K562 (cell line): ENCODE results near the gene SETD4. TPM values are rescaled to one million over a fixed set of nuclear protein-coding genes. Genes with fewer than 3 reads are reported as not detected.

Source experiments
- ARID2 ChIP-seq: fragments of 450-650 bp; IDR thresholded peaks from 2 replicates; pipeline ENCODE4 v1.6.1; 2017; ENCODE audit warnings: antibody characterized with exemption, mild to moderate bottlenecking
- ATF7 ChIP-seq: fragments of 450-650 bp; IDR thresholded peaks from 2 replicates; pipeline ENCODE4 v1.7.1; 2014; ENCODE audit warnings: mild to moderate bottlenecking, moderate library complexity
- CREBBP ChIP-seq: IDR thresholded peaks from one replicate; pipeline ENCODE4 v1.6.1; 2012; ENCODE audit warnings: low read depth, mild to moderate bottlenecking, control low read depth, inconsistent platforms, low read length
- ETS1 ChIP-seq: conservative IDR thresholded peaks from 2 replicates; pipeline ENCODE4 v1.6.1; 2011; ENCODE audit warnings: low read depth, mild to moderate bottlenecking, low read length; ENCODE audit not compliant: control insufficient read depth
- GMEB1 ChIP-seq: fragments of 250-450 bp; sonication (Bioruptor Pico); IDR thresholded peaks from 2 replicates; pipeline ENCODE4 v1.4.0; 2020; ENCODE audit warnings: mild to moderate bottlenecking
- HEY1 ChIP-seq: fragments of 250-450 bp; sonication (Bioruptor Pico); IDR thresholded peaks from 2 replicates; pipeline ENCODE4 v1.5.0; 2020; ENCODE audit warnings: mild to moderate bottlenecking, moderate library complexity, borderline replicate concordance
- HMGXB4 ChIP-seq: sonication (generic); formaldehyde crosslinking; IDR thresholded peaks from 2 replicates; pipeline ENCODE4 v1.8.1; 2023; ENCODE audit warnings: mild to moderate bottlenecking, missing genetic modification reagents
- HNRNPL ChIP-seq: fragments of 200-400 bp; formaldehyde crosslinking; IDR thresholded peaks from 2 replicates; pipeline ENCODE4 v1.6.1; 2017; ENCODE audit warnings: low read depth, mild to moderate bottlenecking, low read length
- KLF6 ChIP-seq: fragments of 250-450 bp; sonication (Bioruptor Pico); IDR thresholded peaks from 2 replicates; pipeline ENCODE4 v1.4.0; 2020; ENCODE audit warnings: mild to moderate bottlenecking, moderate library complexity, borderline replicate concordance
- L3MBTL2 ChIP-seq: fragments of 450-650 bp; IDR thresholded peaks from 2 replicates; pipeline ENCODE4 v1.6.1; 2016; ENCODE audit warnings: mild to moderate bottlenecking, moderate library complexity
- RB1 ChIP-seq: fragments of 450-650 bp; IDR thresholded peaks from 2 replicates; pipeline ENCODE4 v1.6.1; 2017; ENCODE audit warnings: low read depth, mild to moderate bottlenecking
- SNRNP70 ChIP-seq: fragments of 200-400 bp; formaldehyde crosslinking; optimal IDR thresholded peaks from 2 replicates; pipeline ENCODE3; 2017; ENCODE audit warnings: low read depth, low read length
- SRF ChIP-seq, 2 experiments: fragments of 250-450, 450-650 bp in 1 of 2; sonication (Bioruptor Pico) in 1 of 2; sonication (generic) in 1 of 2; formaldehyde crosslinking; IDR thresholded peaks; 2 replicates each; pipeline versions ENCODE4 v1.5.0 to v1.5.1; 2020 to 2022; ENCODE audit warnings: mild to moderate bottlenecking in 1 of 2, missing genetic modification reagents in 1 of 2
- XRCC5 ChIP-seq: fragments of 200-400 bp; formaldehyde crosslinking; IDR thresholded peaks from 2 replicates; pipeline ENCODE4 v1.6.1; 2017; ENCODE audit warnings: low read depth, mild to moderate bottlenecking, low read length
- ZBTB34 ChIP-seq: fragments of 250-450 bp; sonication (Bioruptor Pico); IDR thresholded peaks from 2 replicates; pipeline ENCODE4 v1.8.0; 2021; ENCODE audit warnings: mild to moderate bottlenecking, moderate library complexity
- ZBTB8A ChIP-seq: fragments of 450-650 bp; IDR thresholded peaks from 2 replicates; pipeline ENCODE4 v1.6.1; 2018; ENCODE audit warnings: mild to moderate bottlenecking, moderate library complexity; ENCODE audit not compliant: partially characterized antibody
- ZNF12 ChIP-seq: sonication (generic); formaldehyde crosslinking; IDR thresholded peaks from 2 replicates; pipeline ENCODE4 v1.4.0; 2020; ENCODE audit warnings: mild to moderate bottlenecking, missing genetic modification reagents
- ZNF146 ChIP-seq: IDR thresholded peaks from one replicate; pipeline ENCODE4 v1.6.1; 2018; ENCODE audit warnings: missing compliant biosample characterization; ENCODE audit not compliant: unreplicated experiment
- ZNF3 ChIP-seq: fragments of 250-450 bp; sonication (Bioruptor Pico); IDR thresholded peaks from 2 replicates; pipeline ENCODE4 v1.5.0; 2021; ENCODE audit warnings: mild to moderate bottlenecking, moderate library complexity
- ZNF398 ChIP-seq: fragments of 250-450 bp; sonication (Bioruptor Pico); IDR thresholded peaks from 2 replicates; pipeline ENCODE4 v1.8.0; 2021; ENCODE audit warnings: moderate library complexity, mild to moderate bottlenecking, inconsistent platforms
- polyA plus RNA-seq, 8 experiments: library from polyadenylated mRNA; depleted of rRNA in 4 of 8; stranded (reverse) in 5 of 8; unstranded in 3 of 8; fragments of >200 nt; fragmentation: Nextera tagmentation in 2 of 8; fragmentation: Illumina TruSeq in 1 of 8; extraction: Ambion mirVana in 2 of 8; extraction: Trizol in 1 of 8; gene quantifications; 2 replicates each; pipeline versions ENCODE4 v1.2.1 to v1.2.3, GENCODE V29; 2011 to 2014; ENCODE audit warnings: inconsistent platforms in 1 of 8, missing spikeins in 1 of 8
- total RNA-seq, 7 experiments: library from RNA; depleted of rRNA in 6 of 7; stranded (reverse); fragments of >200 nt in 6 of 7; fragmentation: Illumina TruSeq in 2 of 7; extraction: Trizol in 2 of 7; gene quantifications; 2 replicates each; pipeline versions ENCODE4 v1.2.1 to v1.2.3, GENCODE V29; 2011 to 2021; ENCODE audit warnings: low replicate concordance in 1 of 7

The SETD4 gene
- total and polyA plus RNA-seq, 9 of the 15 experiments (the other 6 are each of a cell fraction or from before 2014, with no cell fraction given) = 16.1 to 51.3 (median 25.7) TPM

GRCh38 chr21:36060159-36060921, at the start of gene SETD4 (continued):
- no peak for TF ChIP-seq ARID2
- no peak for TF ChIP-seq CREBBP
- no peak for TF ChIP-seq HMGXB4 (CRISPR knock-in tag)
- no peak; a peak in 1 of 4 replicates for TF ChIP-seq SRF (CRISPR knock-in tag; IDR thresholded peaks at IDR 0.05)
- no peak for TF ChIP-seq ZNF398
- no peak for TF ChIP-seq HEY1 (CRISPR knock-in tag)
- TF ChIP-seq ZNF146 (CRISPR knock-in tag) = no peak
- TF ChIP-seq RB1 = peak; percentile 75; the same call in 1 of the 2 replicates
- TF ChIP-seq HNRNPL = no peak
- peak; percentile 79; the same call in 1 of the 2 replicates for TF ChIP-seq KLF6 (CRISPR knock-in tag)
- peak; percentile 81; the same call in 1 of the 2 replicates for TF ChIP-seq ATF7
- TF ChIP-seq SNRNP70 = no peak
- peak; percentile 74 for TF ChIP-seq GMEB1 (CRISPR knock-in tag)
- peak; percentile 79 for TF ChIP-seq L3MBTL2
- TF ChIP-seq XRCC5 = 0 out of 2 replicates have a peak, but pooled peaks have one; percentile 21
- TF ChIP-seq ZBTB8A = no peak
- TF ChIP-seq ZNF12 = no peak
- no peak for TF ChIP-seq ZBTB34 (CRISPR knock-in tag)
- no peak for TF ChIP-seq ZNF3 (CRISPR knock-in tag)
- TF ChIP-seq ETS1 = peak; percentile 11
